ENCODE results near the gene KCTD2.
A peak's percentile ranks its signal among the peaks of the same experiment; 100 is the strongest.
"Not testable (repeated sequence)": the region's sequence is repeated elsewhere in the genome, so short reads cannot be mapped to it uniquely, and the experiment has no call there.

The KCTD2 gene

GRCh38 chr17:75064867-75065561, 18.0 kb downstream of the KCTD2 start:
- H3K4me3 ChIP-seq (ENCODE audit: low read length) = no peak overlapping the region
- TF ChIP-seq, protein P1, sequence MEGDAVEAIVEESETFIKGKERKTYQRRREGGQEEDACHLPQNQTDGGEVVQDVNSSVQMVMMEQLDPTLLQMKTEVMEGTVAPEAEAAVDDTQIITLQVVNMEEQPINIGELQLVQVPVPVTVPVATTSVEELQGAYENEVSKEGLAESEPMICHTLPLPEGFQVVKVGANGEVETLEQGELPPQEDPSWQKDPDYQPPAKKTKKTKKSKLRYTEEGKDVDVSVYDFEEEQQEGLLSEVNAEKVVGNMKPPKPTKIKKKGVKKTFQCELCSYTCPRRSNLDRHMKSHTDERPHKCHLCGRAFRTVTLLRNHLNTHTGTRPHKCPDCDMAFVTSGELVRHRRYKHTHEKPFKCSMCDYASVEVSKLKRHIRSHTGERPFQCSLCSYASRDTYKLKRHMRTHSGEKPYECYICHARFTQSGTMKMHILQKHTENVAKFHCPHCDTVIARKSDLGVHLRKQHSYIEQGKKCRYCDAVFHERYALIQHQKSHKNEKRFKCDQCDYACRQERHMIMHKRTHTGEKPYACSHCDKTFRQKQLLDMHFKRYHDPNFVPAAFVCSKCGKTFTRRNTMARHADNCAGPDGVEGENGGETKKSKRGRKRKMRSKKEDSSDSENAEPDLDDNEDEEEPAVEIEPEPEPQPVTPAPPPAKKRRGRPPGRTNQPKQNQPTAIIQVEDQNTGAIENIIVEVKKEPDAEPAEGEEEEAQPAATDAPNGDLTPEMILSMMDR (conservative IDR thresholded peaks at IDR 0.05; ENCODE audit: low read depth, low read length) = peak; percentile 6
- no peak for DNase-seq (ENCODE audit: low read depth)

DNA sequence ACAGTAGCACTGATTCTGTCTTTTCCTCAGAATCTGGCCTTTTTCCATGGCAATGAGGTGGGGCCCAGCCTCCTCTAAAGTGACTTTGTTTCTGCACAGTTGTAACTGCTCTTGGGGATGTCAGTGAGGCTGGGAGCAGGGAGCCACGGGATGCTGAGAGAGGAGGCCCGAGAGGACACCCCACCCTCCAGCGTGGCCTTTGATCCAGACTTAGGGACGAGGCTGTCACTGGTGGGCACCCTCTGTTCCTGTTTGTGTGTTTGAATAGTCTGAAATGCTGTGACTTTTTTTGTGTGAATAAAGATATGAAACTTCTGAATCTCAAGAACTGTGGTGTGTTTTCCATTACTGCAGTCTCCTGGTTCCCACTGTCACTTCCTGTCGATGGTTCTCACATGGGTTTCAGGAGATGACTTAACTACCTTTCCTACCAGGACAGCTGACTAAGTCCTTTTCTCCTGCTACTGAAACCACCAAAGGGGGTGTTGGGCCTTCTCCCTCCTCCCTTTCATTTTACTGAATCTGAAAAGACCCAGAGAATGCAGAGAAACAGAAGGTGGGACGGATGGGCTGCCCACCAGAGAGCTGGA, 18.6 kb downstream of the KCTD2 start:
- TF ChIP-seq, protein P1 (conservative IDR thresholded peaks at IDR 0.05; ENCODE audit: low read depth, low read length) = no peak
- DNase-seq (ENCODE audit: low read depth) = no peak
- H3K4me3 ChIP-seq (ENCODE audit: low read length) = no peak overlapping the region

GRCh38 chr17:75067856-75068255, 20.8 kb downstream of the KCTD2 start:
- no peak overlapping the region for H3K4me3 ChIP-seq (ENCODE audit: low read length)
- TF ChIP-seq, protein P1 (conservative IDR thresholded peaks at IDR 0.05; ENCODE audit: low read depth, low read length) = no peak
- DNase-seq (ENCODE audit: low read depth) = no peak

- TF ChIP-seq, protein P1 (conservative IDR thresholded peaks at IDR 0.05; ENCODE audit: low read depth, low read length) = no peak
- no peak overlapping the region for H3K4me3 ChIP-seq (ENCODE audit: low read length)
- DNase-seq (ENCODE audit: low read depth) = no peak
These were observed 21.7 kb downstream of the KCTD2 start for GRCh38 chr17:75068750-75069149.

GRCh38 chr17:75069783-75070182, 22.8 kb downstream of the KCTD2 start:
- no peak for DNase-seq (ENCODE audit: low read depth)

DNA sequence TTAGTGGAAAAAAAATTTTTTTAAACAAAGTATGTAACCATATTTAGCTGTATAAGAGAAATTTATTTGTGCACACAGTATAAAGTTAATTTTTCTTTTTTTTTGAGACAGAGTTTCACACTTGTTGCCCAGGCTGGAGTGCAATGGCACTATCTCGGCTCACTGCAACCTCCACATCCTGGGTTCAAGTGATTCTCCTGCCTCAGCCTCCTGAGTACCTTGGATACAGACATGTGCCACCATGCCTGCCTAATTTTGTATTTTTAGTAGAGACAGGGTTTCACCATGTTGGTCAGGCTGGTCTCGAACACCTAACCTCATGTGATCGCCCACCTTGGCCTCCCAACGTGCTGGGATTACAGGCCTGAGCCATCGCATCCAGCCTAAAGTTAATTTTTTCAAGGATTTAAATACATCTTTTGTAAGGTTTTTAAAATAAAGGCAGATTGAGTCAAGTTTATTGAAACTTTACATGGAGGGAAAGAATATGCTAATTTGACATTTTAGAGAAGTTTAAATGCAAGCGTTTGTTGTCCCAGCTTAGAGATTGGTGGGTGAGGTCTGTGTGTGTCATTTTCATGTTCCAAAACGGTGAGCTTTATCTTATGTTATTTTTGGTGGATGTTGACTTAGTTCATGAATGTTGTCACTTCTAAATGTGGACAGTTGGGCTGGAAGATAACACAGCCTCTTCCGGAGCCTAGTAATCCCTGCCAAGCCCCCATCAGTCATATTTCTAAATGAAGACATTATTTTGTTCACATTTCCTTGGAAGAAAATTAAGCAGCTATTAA, 24.6 kb downstream of the KCTD2 start:
- DNase-seq (ENCODE audit: low read depth); H3K4me3 ChIP-seq (ENCODE audit: low read length): not testable (repeated sequence)

More at GRCh38 chr17:75069783-75070182, 22.8 kb downstream of the KCTD2 start:
- TF ChIP-seq, protein P1 (conservative IDR thresholded peaks at IDR 0.05; ENCODE audit: low read depth, low read length) = peak; percentile 55
- H3K4me3 ChIP-seq (ENCODE audit: low read length) = no peak overlapping the region

- DNase-seq (ENCODE audit: low read depth); H3K4me3 ChIP-seq (ENCODE audit: low read length): not testable (repeated sequence)
These were observed 25.9 kb downstream of the KCTD2 start for GRCh38 chr17:75072909-75073308.

DNA sequence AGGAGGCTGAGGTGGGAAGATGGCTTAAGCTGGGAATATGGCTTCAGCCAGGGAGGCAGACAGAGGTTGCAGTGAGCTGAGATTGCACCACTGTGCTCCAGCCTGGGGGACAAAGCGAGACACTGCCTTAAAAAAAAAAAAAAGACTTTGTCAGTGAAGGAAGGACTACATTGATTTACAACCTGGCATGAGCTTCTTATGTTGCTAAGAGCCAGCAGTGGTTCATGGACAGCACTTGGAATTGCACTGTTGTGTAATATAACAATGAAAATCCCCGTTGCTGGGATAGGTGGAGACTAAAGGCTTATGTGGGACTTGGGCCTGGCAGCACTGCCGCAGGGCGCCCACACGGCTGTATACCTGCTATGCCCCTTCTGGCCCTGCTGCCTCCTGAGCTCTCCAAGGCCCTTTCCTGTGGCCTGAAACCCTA, 26.6 kb downstream of the KCTD2 start:
- DNase-seq (ENCODE audit: low read depth) = no peak
- TF ChIP-seq, protein P1 (conservative IDR thresholded peaks at IDR 0.05; ENCODE audit: low read depth, low read length) = no peak
- no peak overlapping the region for H3K4me3 ChIP-seq (ENCODE audit: low read length)

Data from retinal pigment epithelial cell (primary cell).